Measurements from ENCODE around the gene LPCAT3.

LPCAT3 gene

GRCh38 chr12:7021956-7022355 lies 3.7 kb upstream of the LPCAT3 start:
- no peak for TF ChIP-seq CTCF (IDR thresholded peaks at IDR 0.05; ENCODE audit: insufficient read depth, low read length)
- TF ChIP-seq, protein P1, sequence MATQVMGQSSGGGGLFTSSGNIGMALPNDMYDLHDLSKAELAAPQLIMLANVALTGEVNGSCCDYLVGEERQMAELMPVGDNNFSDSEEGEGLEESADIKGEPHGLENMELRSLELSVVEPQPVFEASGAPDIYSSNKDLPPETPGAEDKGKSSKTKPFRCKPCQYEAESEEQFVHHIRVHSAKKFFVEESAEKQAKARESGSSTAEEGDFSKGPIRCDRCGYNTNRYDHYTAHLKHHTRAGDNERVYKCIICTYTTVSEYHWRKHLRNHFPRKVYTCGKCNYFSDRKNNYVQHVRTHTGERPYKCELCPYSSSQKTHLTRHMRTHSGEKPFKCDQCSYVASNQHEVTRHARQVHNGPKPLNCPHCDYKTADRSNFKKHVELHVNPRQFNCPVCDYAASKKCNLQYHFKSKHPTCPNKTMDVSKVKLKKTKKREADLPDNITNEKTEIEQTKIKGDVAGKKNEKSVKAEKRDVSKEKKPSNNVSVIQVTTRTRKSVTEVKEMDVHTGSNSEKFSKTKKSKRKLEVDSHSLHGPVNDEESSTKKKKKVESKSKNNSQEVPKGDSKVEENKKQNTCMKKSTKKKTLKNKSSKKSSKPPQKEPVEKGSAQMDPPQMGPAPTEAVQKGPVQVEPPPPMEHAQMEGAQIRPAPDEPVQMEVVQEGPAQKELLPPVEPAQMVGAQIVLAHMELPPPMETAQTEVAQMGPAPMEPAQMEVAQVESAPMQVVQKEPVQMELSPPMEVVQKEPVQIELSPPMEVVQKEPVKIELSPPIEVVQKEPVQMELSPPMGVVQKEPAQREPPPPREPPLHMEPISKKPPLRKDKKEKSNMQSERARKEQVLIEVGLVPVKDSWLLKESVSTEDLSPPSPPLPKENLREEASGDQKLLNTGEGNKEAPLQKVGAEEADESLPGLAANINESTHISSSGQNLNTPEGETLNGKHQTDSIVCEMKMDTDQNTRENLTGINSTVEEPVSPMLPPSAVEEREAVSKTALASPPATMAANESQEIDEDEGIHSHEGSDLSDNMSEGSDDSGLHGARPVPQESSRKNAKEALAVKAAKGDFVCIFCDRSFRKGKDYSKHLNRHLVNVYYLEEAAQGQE (IDR thresholded peaks at IDR 0.05; ENCODE audit: insufficient replicate concordance, low read depth): no peak
- no peak for TF ChIP-seq SPI1 (IDR thresholded peaks at IDR 0.05; ENCODE audit: borderline replicate concordance, low read depth)
- TF ChIP-seq POLR2AphosphoS5 (IDR thresholded peaks at IDR 0.05; ENCODE audit: low read depth): no peak
- TF ChIP-seq GABPA (IDR thresholded peaks at IDR 0.05; ENCODE audit: low read depth): no peak
- Histone ChIP-seq H3K27ac (replicated peaks) (no peak overlapping the region), H3K27me3 (ENCODE audit: insufficient read depth, poor library complexity, severe bottlenecking) (no peaks in the 10 kb centered on the region), H3K4me3 (replicated peaks; ENCODE audit: insufficient read depth, low read length) (no peak overlapping the region)
- no peak for DNase-seq (ENCODE audit: low read depth in 1 of 2, low spot score in 1 of 2)

DNA sequence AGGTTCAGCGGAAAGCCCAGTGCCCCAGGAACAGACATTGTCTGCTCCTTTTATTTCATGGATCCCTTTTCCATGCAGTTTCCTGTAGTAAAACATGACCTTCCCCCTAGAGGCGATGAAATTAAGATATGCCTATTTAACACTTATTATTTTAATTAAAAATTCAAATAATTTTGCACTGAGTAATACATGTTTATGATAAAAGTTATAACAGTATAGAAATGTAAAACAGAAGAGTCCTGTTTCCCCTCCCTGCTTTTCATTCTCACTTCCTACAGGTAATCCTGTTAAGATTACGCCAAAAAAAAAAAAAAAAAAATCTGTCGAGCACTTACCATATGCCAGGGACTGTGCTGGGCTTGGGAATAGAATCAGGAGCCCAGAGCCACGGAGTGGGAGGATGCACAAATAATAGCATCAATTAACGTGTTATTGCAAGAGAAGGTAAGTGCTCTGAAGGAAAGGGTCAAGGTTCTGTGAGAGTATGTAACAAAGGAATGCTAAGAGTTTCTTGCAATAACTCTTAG lies 830 bp upstream of the LPCAT3 start:
- TF ChIP-seq, protein P1 (IDR thresholded peaks at IDR 0.05; ENCODE audit: insufficient replicate concordance, low read depth): no peak
- TF ChIP-seq SPI1 (IDR thresholded peaks at IDR 0.05; ENCODE audit: borderline replicate concordance, low read depth) (no peak), CTCF (IDR thresholded peaks at IDR 0.05; ENCODE audit: insufficient read depth, low read length) (no peak), POLR2AphosphoS5 (IDR thresholded peaks at IDR 0.05; ENCODE audit: low read depth) (no peak), GABPA (IDR thresholded peaks at IDR 0.05; ENCODE audit: low read depth) (no peak)
- no peak for DNase-seq (ENCODE audit: low read depth in 1 of 2, low spot score in 1 of 2)
- peak overlapping the region; percentile 96 for H3K4me3 ChIP-seq (replicated peaks; ENCODE audit: insufficient read depth, low read length)
- H3K27ac ChIP-seq (replicated peaks): peak overlapping the region; percentile 71
- no peaks in the 10 kb centered on the region for H3K27me3 ChIP-seq (ENCODE audit: insufficient read depth, poor library complexity, severe bottlenecking)

DNA sequence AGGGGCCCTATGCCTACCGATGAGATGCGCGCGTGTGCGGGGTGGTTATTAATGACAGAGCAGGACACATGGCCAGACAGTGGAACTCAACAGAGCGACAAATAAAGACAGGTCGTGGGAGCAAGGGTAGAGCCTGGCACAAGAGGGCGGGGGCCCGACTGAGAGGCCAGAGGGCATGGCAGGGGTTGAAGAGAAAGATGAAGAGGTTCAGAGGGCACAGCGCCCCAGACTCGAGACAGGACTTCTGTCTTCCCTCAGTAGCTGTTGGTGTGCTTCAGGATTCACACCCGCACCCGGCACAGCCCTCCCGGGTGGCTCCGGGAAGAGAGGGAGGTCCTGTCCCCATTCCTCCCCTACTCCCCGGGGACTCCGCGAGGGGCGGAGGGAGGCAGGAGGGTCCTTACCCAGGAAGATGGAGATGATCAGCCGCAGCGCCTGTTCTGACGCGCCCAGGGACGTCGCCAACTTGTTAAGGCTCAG lies 366 bp downstream of the LPCAT3 start:
- peak overlapping the region; percentile 96 for H3K4me3 ChIP-seq (replicated peaks; ENCODE audit: insufficient read depth, low read length)
- TF ChIP-seq GABPA (IDR thresholded peaks at IDR 0.05; ENCODE audit: low read depth) (no peak), POLR2AphosphoS5 (IDR thresholded peaks at IDR 0.05; ENCODE audit: low read depth) (no peak), SPI1 (IDR thresholded peaks at IDR 0.05; ENCODE audit: borderline replicate concordance, low read depth) (no peak), CTCF (IDR thresholded peaks at IDR 0.05; ENCODE audit: insufficient read depth, low read length) (no peak)
- TF ChIP-seq, protein P1 (IDR thresholded peaks at IDR 0.05; ENCODE audit: insufficient replicate concordance, low read depth): no peak
- H3K27ac ChIP-seq (replicated peaks): peak overlapping the region; percentile 71
- DNase-seq (ENCODE audit: low read depth in 1 of 2, low spot score in 1 of 2): peak; percentile 21 to 55
- H3K27me3 ChIP-seq (ENCODE audit: insufficient read depth, poor library complexity, severe bottlenecking): no peaks in the 10 kb centered on the region

All from HL-60 (cell line).